Thyroid gland (tissue), 4 donors: ENCODE results near the gene KMT2E.

ENCODE experiments used
- CTCF ChIP-seq, 6 experiments: fragments of 200-600 bp in 3 of 6; fragments of 450-650 bp in 3 of 6; sonication (generic) in 3 of 6; IDR thresholded peaks; one replicate each; pipeline ENCODE4 v1.5.1; 2016 to 2019; ENCODE audit warnings: antibody characterized with exemption in 6 of 6, mild to moderate bottlenecking in 2 of 6, inconsistent platforms in 1 of 6, moderate library complexity in 1 of 6
- POLR2A ChIP-seq, 2 donors: fragments of 450-650 bp; IDR thresholded peaks; one replicate each; pipeline ENCODE4 v1.6.1; 2017; ENCODE audit warnings: antibody characterized with exemption in 2 of 2, mild to moderate bottlenecking in 2 of 2, moderate library complexity in 1 of 2

DNA sequence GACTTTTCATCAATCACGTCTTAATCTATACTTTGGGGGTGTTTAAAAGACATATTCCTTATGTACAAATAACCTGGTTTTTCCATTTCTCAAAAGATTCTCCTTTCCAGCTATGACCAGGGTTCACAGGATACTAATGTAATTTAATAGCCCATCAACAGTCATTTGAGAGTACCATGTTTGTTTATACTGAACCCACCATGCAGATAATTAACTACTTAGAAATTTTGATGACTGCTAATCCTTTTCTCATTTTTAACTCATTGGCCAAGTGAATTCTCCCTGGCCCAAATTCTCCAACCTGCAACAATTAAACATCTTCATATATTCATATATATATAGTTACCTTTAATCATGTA, 28.8 kb upstream of the KMT2E start:
- TF ChIP-seq CTCF (IDR thresholded peaks at IDR 0.05) (no peak), POLR2A (IDR thresholded peaks at IDR 0.05) (no peak)
